ENCODE data around the gene RPL5. TPM values are rescaled to one million over a fixed set of nuclear protein-coding genes. Genes with fewer than 3 reads are reported as not detected.

RPL5 gene
- polyA plus RNA-seq, 1 donor from 2014 or later, result 1,645 TPM

DNA sequence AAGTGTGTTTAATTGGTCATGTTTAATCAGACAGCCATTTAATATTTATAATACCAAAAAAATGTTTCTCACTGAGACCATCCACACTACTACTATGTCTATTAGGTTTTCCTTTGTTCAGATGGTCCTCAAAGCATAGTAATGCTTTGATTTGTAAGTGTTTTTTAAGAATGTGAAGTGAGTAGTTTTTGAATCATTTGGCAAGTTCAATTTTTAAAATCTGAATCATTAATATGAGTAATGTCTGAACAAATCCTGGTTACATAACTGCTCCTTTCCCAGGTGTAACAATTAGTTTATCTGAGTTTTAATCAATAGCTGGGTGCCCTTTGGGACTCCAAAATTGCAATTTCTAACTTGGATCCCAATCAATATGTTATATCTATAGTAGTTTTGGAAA lies 23.5 kb upstream of the RPL5 start:
- Histone ChIP-seq H3K4me2 (ENCODE audit: low read length) (no peak overlapping the region), H3K36me3 (ENCODE audit: insufficient read depth, low read length) (no peaks in the 10 kb centered on the region), H3K9me3 (ENCODE audit: low read length) (no peaks in the 10 kb centered on the region), H3K27ac (ENCODE audit: low read length) (no peak overlapping the region), H3F3A (ENCODE audit: insufficient read depth, low read length, poor library complexity, severe bottlenecking) (no peaks in the 10 kb centered on the region), H3K9ac (ENCODE audit: low read length) (no peak overlapping the region), H2AFZ (ENCODE audit: low read depth, low read length) (no peak overlapping the region), H3K9me2 (ENCODE audit: insufficient read depth, low read length) (no peaks in the 10 kb centered on the region), H4K20me1 (ENCODE audit: insufficient read depth) (no peaks in the 10 kb centered on the region), H3K79me2 (replicated peaks; ENCODE audit: insufficient read depth, low read length) (no peaks in the 10 kb centered on the region), H3K27me3 (ENCODE audit: insufficient read depth, low read depth, low read length) (no peaks in the 10 kb centered on the region), H3K4me3 (ENCODE audit: low read length) (no peak overlapping the region)
- TF ChIP-seq REST (IDR thresholded peaks at IDR 0.05; ENCODE audit: borderline replicate concordance) (no peak), EP300 (conservative IDR thresholded peaks at IDR 0.05; ENCODE audit: poor library complexity, severe bottlenecking) (no peak), EZH2 (IDR thresholded peaks at IDR 0.05; ENCODE audit: borderline replicate concordance, insufficient read depth, low read length, poor library complexity, severe bottlenecking) (no peak), TAF1 (IDR thresholded peaks at IDR 0.05; ENCODE audit: low read depth) (no peak), SMC3 (conservative IDR thresholded peaks at IDR 0.05; ENCODE audit: poor library complexity) (no peak), MXI1 (conservative IDR thresholded peaks at IDR 0.05; ENCODE audit: poor library complexity, severe bottlenecking) (no peak), RAD21 (conservative IDR thresholded peaks at IDR 0.05) (no peak), CTCF (IDR thresholded peaks at IDR 0.05; ENCODE audit: poor library complexity, severe bottlenecking) (no peak), POLR2AphosphoS5 (IDR thresholded peaks at IDR 0.05) (no peak)

DNA sequence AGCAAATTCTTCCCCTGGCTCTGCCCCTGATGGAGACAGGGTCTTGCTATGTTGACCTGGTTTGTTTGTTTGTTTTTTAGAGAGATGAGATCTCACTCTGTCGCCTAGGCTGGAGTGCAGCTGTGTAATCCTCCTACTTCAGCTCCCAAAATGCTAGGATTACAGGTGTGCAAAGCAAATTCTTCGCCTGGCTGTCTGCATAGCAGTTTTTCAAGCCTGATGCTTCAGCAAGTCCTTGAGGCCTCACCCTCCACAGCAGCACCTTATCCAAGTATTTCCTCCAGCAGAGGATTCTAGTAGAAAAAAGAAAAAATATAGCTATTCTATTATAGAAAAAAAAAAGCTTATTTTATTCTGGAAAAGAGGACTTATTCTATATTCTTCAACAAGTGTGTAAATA lies 15.1 kb upstream of the RPL5 start:
- Histone ChIP-seq H2AFZ (ENCODE audit: low read depth, low read length) (no peak overlapping the region), H3K4me2 (ENCODE audit: low read length) (no peak overlapping the region), H3F3A (ENCODE audit: insufficient read depth, low read length, poor library complexity, severe bottlenecking) (no peaks in the 10 kb centered on the region), H3K9ac (ENCODE audit: low read length) (no peak overlapping the region), H3K36me3 (ENCODE audit: insufficient read depth, low read length) (no peaks in the 10 kb centered on the region), H4K20me1 (ENCODE audit: insufficient read depth) (no peaks in the 10 kb centered on the region), H3K79me2 (replicated peaks; ENCODE audit: insufficient read depth, low read length) (no peaks in the 10 kb centered on the region), H3K9me2 (ENCODE audit: insufficient read depth, low read length) (no peaks in the 10 kb centered on the region), H3K27ac (ENCODE audit: low read length) (no peak overlapping the region), H3K4me3 (ENCODE audit: low read length) (no peak overlapping the region), H3K27me3 (ENCODE audit: insufficient read depth, low read depth, low read length) (no peaks in the 10 kb centered on the region), H3K9me3 (ENCODE audit: low read length) (no peaks in the 10 kb centered on the region)
- no peak for TF ChIP-seq REST (IDR thresholded peaks at IDR 0.05; ENCODE audit: borderline replicate concordance)
- no peak for TF ChIP-seq POLR2AphosphoS5 (IDR thresholded peaks at IDR 0.05)
- no peak for TF ChIP-seq EP300 (conservative IDR thresholded peaks at IDR 0.05; ENCODE audit: poor library complexity, severe bottlenecking)
- TF ChIP-seq CTCF (IDR thresholded peaks at IDR 0.05; ENCODE audit: poor library complexity, severe bottlenecking), result no peak
- TF ChIP-seq TAF1 (IDR thresholded peaks at IDR 0.05; ENCODE audit: low read depth), result no peak
- TF ChIP-seq RAD21 (conservative IDR thresholded peaks at IDR 0.05), result no peak
- no peak for TF ChIP-seq MXI1 (conservative IDR thresholded peaks at IDR 0.05; ENCODE audit: poor library complexity, severe bottlenecking)
- no peak for TF ChIP-seq EZH2 (IDR thresholded peaks at IDR 0.05; ENCODE audit: borderline replicate concordance, insufficient read depth, low read length, poor library complexity, severe bottlenecking)
- no peak for TF ChIP-seq SMC3 (conservative IDR thresholded peaks at IDR 0.05; ENCODE audit: poor library complexity)

All from neural cell (in vitro differentiated cells).